WERI-Rb-1 (cell line): ENCODE results near the gene NCDN.

Source experiments
- DNase-seq: peaks from one replicate; pipeline ENCODE4 v3.0.0-alpha.2; 2020
- H3K27ac ChIP-seq: fragments of 250-450 bp; sonication (Bioruptor Pico); 2 replicates; pipeline ENCODE4 v1.5.1; 2020; ENCODE audit warnings: mild to moderate bottlenecking, moderate library complexity
- H3K27me3 ChIP-seq: fragments of 250-450 bp; sonication (Bioruptor Pico); 2 replicates; pipeline ENCODE4 v1.5.1; 2021; ENCODE audit warnings: mild to moderate bottlenecking, low read depth, moderate library complexity; ENCODE audit not compliant: insufficient read depth, severe bottlenecking
- H3K36me3 ChIP-seq: fragments of 250-450 bp; sonication (Bioruptor Pico); 2 replicates; pipeline ENCODE4 v1.5.1; 2020; ENCODE audit warnings: mild to moderate bottlenecking, moderate library complexity
- H3K4me3 ChIP-seq: 2 replicates; pipeline ENCODE4 v1.5.1; 2011; ENCODE audit warnings: low read depth, mild to moderate bottlenecking, control low read depth, low read length
- H3K9me3 ChIP-seq: fragments of 250-450 bp; sonication (Bioruptor Pico); 2 replicates; pipeline ENCODE4 v1.5.1; 2021; ENCODE audit warnings: mild to moderate bottlenecking, moderate library complexity; ENCODE audit not compliant: severe bottlenecking
- TF ChIP-seq, protein P1 (sequence below): IDR thresholded peaks from 2 replicates; pipeline ENCODE4 v1.5.1; 2011; ENCODE audit warnings: low read depth, mild to moderate bottlenecking, control low read depth, inconsistent platforms, low read length

NCDN gene

DNA sequence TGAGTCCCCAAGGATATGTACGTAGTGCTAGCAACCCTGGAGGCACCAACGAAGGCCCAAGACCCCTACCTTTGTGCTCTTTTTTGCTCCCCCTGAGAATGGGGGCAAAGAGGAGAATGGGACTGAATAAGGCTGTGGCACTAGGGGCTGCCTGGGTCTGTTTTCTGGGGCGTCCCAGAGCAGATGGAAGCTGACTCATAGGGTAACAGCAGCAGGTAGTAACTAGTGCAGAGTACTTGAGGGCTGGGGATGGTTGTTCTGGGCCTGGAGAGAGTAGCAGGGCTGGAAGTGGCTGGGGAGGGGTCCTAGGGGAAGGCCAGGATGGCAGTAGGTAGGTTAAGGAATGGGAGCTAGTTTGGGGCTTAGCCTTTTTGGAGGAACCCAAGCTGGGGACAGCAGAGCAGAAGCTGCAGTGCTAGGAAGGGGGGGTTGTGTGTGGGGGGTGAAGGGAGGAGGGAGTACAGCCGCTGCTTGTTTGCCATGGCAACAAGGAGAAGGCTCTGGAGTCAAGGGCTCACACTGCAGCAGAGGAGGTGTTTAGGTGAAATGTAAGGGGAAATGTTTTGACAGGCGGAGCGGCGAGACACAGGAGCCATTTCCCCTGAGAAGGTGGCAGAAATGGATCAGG lies 1.8 kb downstream of the NCDN start:
- H3K27me3 ChIP-seq, result no peaks in the 10 kb centered on the region
- no peak overlapping the region for H3K4me3 ChIP-seq
- no peak for DNase-seq
- no peak overlapping the region for H3K27ac ChIP-seq
- TF ChIP-seq, protein P1, sequence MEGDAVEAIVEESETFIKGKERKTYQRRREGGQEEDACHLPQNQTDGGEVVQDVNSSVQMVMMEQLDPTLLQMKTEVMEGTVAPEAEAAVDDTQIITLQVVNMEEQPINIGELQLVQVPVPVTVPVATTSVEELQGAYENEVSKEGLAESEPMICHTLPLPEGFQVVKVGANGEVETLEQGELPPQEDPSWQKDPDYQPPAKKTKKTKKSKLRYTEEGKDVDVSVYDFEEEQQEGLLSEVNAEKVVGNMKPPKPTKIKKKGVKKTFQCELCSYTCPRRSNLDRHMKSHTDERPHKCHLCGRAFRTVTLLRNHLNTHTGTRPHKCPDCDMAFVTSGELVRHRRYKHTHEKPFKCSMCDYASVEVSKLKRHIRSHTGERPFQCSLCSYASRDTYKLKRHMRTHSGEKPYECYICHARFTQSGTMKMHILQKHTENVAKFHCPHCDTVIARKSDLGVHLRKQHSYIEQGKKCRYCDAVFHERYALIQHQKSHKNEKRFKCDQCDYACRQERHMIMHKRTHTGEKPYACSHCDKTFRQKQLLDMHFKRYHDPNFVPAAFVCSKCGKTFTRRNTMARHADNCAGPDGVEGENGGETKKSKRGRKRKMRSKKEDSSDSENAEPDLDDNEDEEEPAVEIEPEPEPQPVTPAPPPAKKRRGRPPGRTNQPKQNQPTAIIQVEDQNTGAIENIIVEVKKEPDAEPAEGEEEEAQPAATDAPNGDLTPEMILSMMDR, result no peak
- peaks cover 40% of the 10 kb centered on the region for H3K36me3 ChIP-seq
- H3K9me3 ChIP-seq, result no peaks in the 10 kb centered on the region

DNA sequence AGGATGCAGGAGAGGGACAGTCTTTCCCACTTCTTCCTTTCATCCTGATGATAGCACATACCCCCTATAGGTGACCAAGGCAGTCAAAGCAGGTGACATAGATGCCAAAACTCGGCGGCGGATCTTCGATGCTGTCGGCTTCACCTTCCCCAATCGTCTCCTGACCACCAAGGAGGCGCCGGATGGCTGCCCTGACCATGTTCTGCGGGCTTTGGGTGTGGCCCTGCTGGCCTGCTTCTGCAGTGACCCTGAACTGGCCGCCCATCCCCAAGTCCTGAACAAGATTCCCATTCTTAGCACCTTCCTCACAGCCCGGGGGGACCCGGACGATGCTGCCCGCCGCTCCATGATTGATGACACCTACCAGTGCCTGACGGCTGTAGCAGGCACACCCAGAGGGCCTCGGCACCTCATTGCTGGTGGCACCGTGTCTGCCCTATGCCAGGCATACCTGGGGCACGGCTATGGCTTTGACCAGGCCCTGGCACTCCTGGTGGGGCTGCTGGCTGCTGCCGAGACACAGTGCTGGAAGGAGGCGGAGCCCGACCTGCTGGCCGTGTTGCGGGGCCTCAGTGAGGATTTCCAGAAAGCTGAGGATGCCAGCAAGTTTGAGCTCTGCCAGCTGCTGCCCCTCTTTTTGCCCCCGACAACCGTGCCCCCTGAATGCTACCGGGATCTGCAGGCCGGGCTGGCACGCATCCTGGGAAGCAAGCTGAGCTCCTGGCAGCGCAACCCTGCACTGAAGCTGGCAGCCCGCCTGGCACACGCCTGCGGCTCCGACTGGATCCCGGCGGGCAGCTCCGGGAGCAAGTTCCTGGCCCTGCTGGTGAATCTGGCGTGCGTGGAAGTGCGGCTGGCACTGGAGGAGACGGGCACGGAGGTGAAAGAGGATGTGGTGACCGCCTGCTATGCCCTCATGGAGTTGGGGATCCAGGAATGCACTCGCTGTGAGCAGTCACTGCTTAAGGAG lies 2.9 kb downstream of the NCDN start:
- TF ChIP-seq, protein P1, result no peak
- Histone ChIP-seq H3K27me3 (no peaks in the 10 kb centered on the region), H3K4me3 (no peak overlapping the region), H3K27ac (no peak overlapping the region), H3K36me3 (peaks cover 50% of the 10 kb centered on the region), H3K9me3 (no peaks in the 10 kb centered on the region)
- no peak for DNase-seq

DNA sequence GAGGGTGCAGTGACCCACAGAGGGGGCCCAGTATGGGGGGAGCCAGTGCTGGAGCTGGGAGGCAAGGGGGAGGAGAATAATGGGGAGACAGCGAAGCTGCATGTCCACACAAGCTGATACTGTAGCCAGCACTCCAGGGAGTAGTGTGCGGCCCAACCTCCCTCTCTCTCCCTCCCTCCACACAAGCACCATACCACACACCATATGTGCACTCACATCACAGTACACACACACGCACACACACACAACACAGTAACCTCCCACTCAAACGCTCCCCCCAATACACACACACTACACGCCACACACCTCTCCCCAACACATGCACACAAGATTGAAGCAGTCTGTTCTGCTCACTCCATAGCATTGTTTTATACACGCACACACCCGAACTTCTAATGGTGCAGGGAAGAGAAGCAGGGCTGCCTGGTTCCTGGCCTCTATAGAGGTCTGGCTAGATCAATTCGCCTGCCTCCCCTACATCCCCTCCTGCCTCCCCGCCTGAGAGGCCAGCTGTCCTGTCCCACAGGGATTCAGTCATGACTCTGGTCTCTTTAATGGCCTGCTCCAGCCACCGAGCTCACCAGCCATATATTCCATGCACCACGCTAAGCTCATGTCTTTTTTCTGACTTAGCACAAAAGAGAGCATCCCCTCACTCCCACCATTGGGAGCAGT lies 3.8 kb downstream of the NCDN start:
- Histone ChIP-seq H3K36me3 (peaks cover 50% of the 10 kb centered on the region), H3K9me3 (no peaks in the 10 kb centered on the region), H3K4me3 (no peak overlapping the region), H3K27me3 (no peaks in the 10 kb centered on the region), H3K27ac (no peak overlapping the region)
- TF ChIP-seq, protein P1, result no peak
- DNase-seq, result no peak

DNA sequence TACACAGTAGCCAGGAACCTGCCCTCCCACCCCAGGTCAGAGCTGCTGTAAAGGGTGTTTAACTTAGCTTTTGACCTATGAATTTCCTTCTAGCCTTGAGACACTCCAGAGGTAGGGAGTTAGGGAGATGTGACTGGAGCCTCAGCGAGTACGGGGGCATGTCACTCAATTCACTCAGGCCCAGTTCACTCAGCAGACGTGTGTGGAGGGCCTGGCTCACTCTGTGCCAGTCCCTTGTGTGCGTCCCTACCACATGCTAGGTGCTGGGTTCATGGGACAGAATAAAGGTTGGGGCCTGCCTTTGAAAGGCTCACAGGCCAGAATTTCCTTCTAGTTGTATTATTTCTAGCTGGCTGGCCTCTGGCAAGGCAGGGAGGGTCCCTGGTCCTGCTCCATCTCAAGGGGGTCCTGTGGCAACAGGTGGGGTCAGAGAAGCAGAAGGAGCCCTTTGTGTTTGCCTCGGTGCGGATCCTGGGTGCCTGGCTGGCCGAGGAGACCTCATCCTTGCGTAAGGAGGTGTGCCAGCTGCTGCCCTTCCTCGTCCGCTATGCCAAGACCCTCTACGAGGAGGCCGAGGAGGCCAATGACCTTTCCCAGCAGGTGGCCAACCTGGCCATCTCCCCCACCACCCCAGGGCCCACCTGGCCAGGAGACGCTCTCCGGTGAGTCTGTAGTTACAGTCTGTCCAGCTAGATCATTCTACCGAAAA lies 4.5 kb downstream of the NCDN start:
- H3K36me3 ChIP-seq, result peaks cover 48% of the 10 kb centered on the region
- H3K9me3 ChIP-seq, result no peaks in the 10 kb centered on the region
- H3K27me3 ChIP-seq, result no peaks in the 10 kb centered on the region
- TF ChIP-seq, protein P1, result no peak
- H3K27ac ChIP-seq, result no peak overlapping the region
- no peak overlapping the region for H3K4me3 ChIP-seq
- DNase-seq, result no peak

DNA sequence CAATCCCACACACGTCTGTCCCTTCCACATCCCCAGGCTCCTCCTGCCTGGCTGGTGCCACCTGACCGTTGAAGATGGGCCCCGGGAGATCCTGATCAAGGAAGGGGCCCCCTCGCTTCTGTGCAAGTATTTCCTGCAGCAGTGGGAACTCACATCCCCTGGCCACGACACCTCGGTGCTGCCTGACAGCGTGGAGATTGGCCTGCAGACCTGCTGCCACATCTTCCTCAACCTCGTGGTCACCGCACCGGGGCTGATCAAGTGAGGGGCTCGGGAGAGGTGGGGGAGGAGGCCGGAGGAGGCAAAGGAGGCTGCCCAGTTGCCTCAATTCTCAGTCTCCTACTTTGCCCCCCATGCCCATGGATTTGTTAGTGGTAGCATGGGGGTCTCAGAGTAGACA lies 5.6 kb downstream of the NCDN start:
- Histone ChIP-seq H3K36me3 (peaks cover 45% of the 10 kb centered on the region), H3K4me3 (no peak overlapping the region), H3K27ac (no peak overlapping the region), H3K9me3 (no peaks in the 10 kb centered on the region), H3K27me3 (no peaks in the 10 kb centered on the region)
- TF ChIP-seq, protein P1, result no peak
- DNase-seq, result no peak
